ENCODE measurements around the gene DCTPP1. TPM values are rescaled to one million over a fixed set of nuclear protein-coding genes. Genes with fewer than 3 reads are reported as not detected.
"Not testable (repeated sequence)": the region's sequence is repeated elsewhere in the genome, so short reads cannot be mapped to it uniquely, and the experiment has no call there.

The DCTPP1 gene
- total RNA-seq, 1 donor from 2014 or later = 29.8 TPM

DNA sequence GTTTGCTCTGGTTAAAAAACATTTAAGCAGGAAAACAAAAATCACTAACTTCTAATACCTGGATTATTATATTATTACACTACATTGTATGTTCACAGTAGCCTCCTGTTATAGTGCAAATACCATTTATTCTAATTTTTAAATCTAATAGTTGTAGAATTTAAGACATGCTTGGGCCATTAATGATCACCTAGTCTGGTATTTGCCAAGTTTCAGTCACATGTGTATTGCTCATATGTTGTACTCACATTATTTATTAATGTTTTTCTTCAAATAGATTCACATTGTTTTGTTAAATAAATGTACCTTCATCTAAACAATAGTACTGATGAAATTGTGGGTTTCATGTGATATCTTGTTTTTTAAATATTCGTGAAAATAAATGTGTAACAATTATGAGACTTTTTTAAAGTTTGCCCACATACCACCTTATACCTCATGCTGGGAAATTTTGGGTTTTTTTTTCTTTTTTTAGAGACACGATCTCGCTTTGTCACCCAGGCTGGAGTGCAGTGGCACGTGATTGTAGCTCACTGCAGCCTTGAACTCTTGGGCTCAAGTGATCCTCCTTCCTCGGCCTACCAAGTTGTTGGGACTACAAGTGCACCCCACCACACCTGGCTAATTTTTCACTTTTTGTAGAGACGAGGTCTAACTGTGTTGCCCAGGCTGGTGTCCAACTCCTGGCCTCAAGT lies 16.6 kb downstream of the DCTPP1 start:
- DNase-seq = no peak

DNA sequence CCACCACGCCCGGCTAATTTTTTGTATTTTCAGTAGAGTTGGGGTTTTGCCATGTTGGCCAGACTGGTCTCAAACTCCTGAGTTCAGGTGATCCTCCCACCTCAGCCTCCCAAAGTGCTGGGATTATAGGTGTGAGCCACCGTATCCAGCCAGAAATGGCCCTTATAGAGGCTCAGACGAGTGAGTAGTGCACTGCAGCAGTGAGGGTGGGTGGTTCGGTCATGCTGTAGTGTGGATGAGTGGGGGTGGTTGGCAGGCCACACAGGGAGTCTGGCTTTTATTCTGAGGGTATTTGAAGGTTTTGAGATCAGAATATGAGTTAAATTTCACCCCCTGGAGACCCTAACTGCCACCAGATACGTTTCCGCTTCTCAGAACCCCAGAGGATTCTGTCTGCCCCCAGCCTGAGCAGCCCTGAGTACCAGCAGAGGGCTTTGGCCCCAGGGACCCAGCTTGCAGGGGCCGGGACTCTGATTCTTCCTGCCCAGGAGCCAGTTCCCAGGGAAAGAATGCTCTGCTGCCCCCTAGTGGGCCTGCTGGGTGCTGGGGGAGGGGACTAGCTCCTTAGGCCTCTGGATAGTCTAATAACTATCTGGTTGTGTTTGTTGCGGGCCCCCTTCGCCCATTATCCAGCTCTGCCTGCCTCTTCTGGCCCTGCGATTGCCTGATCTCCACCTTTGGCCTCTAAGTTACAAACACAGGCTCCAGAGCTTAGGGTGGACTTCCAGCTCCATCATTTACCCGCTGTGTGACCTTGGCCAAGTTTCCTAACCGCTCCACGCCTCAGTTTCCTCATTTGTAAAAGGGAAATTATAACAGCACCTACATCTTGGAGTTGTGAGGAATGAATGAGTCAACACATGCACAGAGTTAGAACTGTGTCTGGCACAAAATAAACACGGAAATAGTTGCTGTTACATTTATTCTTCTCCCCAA lies 20.4 kb downstream of the DCTPP1 start:
- DNase-seq = peak; percentile 81

DNA sequence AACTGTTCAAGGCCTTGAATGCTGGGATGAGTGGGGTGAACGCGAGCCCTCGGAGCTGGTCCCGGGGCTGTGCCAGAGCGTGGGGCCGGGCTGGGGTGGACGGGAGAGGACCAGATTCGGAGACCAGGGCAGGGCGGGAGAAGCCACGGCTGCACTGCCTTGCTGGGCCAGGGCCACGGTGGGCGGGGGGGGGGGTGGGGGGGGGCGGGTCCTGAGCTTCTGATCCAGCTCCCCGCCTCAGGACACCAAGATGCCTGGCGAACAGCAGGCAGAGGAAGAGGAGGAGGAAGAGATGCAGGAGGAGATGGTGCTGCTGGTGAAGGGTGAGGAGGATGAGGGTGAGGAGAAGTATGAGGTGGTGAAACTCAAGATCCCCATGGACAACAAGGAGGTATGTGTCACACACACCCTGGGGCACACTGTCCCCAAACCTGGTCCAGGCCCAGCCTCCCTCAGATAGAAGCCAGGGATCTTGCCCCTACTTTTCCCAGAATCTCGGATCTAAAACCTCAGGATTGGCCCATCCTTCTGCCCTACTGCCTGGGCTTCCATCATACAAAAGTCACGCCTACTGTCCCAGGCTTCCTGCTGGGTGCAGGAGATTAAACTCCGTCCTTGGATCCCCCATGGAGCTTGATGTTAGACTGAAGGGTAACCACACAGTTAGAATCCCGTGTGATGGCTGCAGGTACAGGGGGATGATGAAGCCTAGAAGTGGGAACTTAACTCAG lies 21.9 kb downstream of the DCTPP1 start:
- no peak for DNase-seq

DNA sequence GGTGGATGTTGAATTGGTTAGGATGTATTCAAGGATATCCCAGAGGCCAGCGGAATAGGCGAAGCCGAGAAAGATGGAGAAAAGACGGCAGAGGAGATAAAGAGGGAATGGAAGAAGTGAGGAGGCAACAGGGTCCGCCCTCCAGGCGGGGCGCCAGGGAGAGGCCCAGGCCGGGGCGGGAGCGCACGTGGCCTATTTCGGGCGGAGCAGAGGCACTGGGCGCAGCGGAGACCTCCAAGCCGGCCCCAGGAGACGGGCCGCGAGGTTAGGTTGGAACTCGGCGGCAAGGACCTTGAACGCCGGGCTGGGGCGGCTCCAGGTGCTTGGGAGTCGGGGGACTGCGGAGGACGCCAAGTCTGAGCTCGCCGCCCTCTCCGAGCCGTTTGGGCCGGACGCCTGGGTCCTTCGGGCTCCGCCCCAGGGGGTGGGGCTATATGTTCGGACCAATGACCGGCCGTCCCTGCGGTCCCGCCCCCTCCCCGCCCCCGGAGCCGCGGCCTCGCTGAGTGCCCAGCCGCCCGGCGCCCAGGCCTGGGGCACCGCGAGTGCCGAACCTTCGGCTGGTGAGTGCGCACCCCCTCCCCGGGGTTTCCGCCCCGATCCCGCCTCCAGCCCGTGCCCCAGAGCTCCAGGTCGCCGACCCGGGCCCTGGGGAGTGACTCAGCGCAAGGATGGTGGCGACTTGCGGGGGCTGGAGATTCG lies 22.6 kb downstream of the DCTPP1 start, which contains the start of gene ZNF771:
Gene ZNF771, plus strand, starts transcription at position 505 of the 702 bp plus-strand sequence. CDS start 448 bp downstream, outside the sequence.
- DNase-seq = peak; percentile 92

DNA sequence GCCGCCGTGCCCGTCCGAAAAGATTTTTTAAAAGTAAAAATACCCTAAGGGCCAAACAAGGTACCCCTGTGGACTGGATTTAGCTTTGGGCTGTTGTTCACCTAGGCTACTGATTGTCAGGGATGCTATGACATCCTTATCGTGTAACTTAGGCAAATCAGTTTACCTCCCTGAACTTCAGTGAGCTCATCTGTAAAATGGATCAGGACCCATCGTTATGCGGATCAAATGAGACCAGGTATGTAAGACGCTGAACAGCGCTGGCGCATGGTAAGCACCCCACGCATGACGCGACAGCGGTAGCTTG lies 23.1 kb downstream of the DCTPP1 start:
- DNase-seq = no peak

DNA sequence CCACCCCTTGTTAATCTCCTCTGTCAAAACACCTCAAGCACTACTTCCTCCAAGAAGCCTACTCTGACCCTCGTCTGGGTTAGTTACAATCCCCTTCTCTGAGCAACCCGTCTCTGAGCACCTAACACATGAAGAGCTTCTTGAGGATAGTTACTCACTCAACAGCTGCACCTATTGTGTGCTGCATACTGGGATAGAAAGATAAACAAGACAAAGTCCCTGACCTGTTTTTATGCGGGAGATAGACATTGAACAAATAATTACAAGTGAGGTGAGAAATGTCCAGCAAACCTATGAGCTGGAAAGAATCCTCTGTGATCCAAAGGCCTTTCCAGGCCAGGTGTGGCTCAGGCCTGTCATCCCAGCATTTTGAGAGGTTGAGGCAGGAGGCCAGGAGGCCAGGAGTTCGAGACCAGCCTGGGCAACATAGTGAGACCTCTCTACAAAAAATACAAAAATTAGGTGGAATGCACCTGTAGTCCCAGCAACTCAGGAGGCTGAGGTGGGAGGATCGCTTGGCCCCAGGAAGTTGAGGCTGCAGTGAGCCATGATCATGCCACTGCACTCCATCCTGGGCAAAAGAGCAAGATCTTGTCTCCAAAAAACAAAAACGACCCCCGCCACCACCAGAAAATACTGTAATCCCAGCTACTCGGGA lies 27.9 kb downstream of the DCTPP1 start:
- no peak for DNase-seq

DNA sequence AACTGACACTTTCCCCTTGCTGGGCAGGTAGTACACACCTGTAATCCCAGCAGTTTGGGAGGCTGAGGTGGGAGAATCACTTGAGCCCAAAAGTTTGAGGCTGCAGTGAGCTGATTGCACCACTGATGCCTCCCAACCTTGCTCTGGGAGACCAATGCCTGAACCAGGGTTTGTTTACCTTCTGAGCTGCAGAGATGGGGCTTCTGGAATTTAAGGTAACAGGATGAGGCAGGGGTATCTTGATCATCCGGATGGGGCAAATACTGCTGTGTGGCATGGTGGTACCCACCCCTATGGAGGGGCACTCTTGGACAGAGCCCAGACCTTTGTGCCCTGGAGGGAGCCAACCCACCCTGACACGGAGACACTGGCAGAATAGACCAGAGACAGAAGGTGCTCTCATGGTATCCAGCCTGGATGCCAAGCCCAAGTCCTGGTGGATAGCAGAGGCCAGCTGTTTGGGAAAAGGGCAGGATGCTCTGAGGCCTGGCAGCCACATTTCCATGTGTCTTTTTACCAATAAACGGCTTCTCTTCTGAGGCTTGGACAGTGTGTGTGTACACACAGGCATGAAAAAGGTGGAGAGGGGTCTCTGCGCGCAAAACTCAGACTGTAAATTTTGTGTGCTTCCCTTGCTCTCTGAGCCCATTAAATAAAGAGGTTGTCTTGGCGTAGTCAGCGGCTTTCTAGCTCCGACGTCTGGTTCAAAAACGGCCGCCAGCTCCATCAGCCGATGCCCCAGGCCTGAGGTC lies 30.2 kb downstream of the DCTPP1 start:
- DNase-seq = no peak

DNA sequence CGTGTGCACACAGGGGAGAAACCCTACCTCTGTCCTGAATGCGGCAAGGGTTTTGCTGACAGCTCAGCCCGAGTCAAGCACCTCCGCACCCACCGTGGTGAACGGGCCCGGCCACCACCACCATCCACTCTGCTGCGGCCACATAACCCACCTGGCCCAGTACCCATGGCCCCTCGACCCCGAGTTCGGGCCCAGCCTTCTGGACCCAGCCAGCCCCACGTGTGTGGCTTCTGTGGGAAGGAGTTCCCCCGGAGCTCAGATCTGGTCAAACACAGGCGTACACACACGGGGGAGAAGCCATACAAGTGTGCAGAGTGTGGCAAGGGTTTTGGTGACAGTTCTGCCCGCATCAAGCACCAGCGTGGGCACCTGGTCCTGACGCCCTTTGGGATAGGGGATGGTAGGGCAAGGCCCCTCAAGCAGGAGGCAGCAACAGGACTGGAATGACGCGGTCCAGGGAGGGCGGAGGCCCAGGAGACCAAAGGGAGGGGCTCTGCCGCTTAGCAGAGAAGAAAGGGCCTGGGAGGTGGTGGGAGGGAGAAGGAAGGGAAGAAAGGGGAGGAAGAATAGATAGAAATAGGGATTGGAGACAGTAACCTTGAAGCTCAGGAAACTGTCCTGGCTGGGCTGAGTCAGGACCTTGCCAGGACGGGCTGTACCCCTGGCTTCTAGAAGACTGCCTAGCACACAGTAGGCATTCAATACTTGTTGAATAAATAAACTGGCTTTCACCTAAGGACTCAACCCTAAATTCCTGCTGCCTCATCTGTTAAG lies 31.0 kb downstream of the DCTPP1 start:
- DNase-seq = no peak

DNA sequence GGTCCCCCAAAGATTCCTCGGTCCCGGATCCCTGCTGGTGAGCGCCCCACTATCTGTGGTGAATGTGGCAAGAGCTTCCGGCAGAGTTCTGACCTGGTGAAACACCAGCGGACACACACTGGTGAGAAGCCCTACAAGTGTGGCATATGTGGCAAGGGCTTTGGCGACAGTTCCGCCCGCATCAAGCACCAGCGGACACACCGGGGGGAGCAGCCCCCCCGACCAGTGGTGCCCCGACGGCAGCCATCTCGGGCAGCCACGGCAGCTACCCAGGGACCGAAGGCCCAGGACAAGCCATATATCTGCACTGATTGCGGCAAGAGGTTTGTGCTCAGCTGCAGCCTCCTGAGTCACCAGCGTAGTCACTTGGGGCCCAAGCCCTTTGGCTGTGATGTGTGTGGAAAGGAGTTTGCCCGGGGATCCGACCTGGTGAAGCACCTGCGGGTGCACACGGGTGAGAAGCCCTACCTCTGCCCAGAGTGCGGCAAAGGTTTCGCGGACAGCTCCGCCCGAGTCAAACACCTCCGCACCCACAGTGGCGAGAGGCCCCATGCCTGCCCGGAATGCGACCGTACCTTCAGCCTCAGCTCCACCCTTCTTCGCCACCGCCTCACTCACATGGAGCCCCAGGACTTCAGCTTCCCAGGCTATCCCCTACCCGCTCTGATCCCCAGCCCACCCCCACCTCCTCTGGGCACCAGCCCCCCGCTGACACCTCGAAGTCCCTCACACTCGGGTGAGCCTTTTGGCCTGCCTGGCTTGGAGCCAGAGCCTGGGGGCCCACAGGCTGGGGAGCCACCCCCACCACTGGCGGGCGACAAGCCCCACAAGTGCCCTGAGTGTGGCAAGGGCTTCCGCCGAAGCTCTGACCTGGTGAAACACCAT lies 31.8 kb downstream of the DCTPP1 start:
- no peak for DNase-seq

DNA sequence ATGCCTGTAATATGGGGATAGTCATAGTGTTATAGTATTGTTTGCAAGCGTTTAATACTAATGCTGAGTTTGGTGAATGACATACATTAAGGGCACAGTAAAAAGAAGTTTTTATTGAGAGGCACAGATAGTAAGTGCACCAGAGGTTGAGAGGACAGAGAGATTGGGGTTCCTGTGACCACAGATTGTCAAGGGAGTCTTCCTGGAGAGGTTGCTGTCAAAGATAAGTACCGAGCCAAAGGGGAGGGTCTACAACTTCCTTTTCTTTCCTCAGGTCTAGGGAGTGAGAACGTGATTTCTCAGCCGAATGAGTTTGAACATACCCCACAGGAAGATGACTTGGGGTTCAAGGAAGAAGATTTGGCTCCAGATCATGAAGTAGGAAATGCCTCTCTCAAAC lies 32.8 kb downstream of the DCTPP1 start:
- DNase-seq = no peak

DNA sequence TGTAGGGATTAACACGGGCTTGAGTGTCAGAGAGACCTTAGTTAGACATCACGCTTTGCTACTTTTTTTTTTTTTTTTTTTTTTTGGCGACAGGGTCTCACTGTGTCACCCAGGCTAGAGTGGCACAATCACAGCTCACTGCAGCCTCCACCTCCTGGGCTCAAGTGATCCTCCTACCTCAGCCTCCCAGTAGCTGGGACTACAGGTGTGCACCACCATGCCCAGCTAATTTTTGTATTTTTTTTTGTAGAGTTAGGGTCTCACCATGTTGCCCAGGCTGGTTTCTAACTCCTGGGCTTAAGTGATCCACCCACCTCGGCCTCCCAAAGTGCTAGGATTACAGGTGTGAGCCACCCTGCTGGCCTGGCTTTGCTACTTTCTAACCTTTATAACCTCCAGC lies 33.2 kb downstream of the DCTPP1 start:
- not testable (repeated sequence) for DNase-seq

DNA sequence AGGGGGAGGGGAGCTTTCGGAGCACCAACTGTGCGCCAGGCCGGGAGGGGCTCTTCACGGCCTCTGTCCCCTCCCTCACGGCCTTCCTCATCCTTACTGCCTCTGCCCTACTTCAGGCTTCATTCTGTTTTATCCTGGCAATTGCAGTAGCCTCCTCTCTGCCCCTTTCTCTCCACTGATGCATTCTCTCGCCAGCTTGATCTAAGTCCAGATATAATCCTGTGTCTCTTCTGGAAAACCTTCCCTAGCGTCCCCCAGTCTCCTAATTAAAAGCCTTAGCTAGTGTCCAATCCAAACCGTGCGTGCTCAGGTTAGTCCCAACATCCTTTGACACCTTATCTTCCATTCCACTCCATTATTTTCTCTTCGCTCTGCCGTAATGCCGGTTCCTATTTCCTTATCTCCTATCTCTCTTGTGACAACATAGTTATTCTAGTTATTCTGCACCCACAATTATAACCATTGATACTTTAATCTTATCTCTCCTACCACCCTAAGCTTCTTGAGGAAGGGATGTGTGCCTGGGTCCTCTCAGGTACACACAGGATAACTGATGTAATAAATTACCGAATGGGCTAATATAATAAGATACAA lies 33.7 kb downstream of the DCTPP1 start:
- no peak for DNase-seq

DNA sequence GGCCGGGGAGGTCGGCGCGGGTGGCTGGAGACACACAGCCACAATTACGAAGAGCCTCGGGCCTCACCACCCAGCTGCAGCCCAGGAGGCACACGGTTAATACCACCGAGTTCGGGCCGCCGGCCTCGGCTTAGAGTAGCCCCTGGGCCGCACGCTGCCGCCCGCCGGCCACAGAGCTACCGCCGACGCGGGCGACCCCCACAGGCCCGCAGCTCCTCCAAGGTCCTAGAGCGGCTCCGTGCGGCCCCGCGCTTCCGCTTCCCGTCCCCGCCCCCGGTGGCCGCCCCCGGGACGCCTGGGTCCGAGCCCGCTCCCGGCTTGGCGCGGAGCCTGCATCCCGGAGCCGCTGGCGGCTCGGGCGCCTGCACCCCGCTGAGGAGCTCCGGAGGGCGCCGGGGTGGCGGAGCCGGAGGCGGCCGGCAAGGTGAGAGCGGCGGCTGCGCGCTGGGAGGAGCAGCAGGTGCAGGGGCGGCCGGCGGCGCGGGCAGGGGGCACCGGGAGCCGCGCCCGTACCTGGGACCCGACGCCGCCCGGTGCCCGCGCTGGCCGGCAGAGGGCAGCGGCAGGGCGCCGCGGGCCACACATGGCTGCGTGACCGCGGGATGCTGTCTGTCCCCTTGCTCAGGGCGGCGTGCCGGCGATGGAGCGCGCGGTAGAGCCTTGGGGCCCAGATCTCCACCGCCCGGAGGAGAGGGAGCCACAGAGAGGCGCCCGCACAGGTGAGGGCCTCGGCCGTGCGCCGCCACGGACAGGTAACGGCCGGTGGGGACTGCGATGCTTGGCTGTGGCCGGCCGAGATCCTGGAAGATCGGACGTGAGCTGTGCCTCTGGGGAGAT lies 34.5 kb downstream of the DCTPP1 start, which contains the start of gene ZNF48:
Gene ZNF48, plus strand, starts transcription at position 266 of the 837 bp plus-strand sequence. Its CDS starts 375 bp downstream, at position 641.
- DNase-seq = peak; percentile 82

DNA sequence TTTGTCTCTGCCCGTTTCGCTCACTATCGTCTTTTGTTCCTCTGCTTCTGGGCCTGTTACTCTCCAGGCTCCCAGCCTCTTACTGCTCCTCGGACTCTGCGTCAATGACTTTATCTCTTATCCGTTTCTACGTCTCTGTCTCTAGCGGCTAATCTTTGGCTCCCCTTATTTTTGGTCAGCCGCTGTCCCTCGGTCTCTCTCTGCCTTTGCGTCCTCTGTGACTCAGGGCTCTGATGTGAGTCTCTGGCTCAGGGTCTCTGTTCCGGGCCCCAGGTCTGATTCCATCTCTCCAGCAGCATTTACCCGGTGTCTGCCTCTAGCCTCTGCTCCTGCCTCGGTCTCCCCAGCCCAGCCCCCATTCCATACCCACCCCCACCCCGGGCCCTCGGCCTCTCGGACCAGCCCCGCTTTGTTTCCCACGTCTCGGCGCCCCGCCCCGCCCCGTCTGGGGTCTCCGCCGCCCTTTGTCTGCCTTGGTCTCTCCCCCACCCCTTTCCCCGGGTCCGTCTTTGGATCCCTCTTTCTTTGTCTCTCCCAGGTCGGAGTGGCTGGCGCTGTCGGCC lies 35.2 kb downstream of the DCTPP1 start:
- DNase-seq = no peak

DNA sequence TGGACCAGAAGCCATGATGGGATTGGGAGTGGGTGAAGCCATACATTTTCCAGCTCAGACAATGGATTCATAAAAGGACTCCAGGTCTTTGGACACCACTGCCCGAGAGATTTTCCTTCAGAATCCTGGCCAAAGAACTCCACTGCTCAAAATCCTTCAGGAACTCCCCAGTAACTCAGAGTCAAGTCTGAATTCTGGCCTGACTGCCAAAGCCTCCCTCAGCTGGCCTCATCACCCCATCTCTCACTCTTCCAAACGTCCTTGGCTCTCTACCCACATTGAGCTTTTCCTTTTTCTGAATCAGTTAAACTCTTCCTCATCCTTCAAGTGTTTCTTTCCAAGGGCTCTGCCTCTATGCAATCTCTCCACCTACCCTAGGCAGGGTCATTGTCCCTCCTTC lies 46.3 kb downstream of the DCTPP1 start:
- no peak for DNase-seq

DNA sequence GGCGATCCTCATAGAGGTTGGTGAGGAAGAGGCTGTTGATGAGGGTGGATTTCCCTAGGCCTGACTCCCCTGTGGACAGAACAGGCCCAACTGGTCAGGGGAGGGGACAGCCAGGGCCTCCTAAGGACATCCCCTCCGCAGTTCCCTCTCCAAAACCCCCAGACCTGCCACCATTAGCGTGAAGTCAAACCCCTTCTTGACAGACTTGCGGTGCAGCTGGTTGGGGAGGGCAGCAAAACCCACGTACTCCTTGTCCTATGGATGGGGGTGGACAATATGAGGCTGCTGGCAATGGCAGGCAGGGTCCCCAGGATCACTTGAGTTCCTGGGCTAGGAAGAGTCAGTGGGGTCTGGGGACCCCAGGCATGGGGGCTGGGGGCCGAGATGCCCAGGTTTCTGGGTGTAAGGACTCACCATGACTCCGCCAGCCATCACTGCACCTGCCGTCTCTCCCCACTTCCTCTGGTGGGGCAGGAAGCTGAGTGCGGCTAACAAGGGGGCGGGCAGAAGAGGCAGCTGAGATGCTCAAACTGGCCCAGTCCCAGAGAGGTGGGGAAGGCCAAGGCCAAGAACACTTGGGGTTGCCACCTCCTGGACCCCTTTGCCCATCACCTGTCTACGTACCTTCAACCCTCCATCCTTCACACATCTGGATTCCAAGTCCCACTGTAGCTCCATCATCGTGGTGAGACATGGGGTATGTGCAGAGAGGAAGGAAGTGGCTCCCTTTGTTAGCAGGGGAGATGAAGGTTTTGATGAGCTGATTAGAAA lies 47.5 kb downstream of the DCTPP1 start, which contains the start of gene SEPTIN1:
Gene SEPTIN1, minus strand, starts transcription at position 451 of the 771 bp plus-strand sequence. Its CDS starts 19 bp downstream, at position 432.
- DNase-seq = no peak
